MM.1S (cell line): ENCODE measurements around the gene RNF212.

ENCODE experiments used
- DNase-seq: peaks from one replicate; pipeline ENCODE4 v3.0.0-alpha.2; 2015
- H2AFZ ChIP-seq: fragments of 300-600 bp; sonication (generic); 2 replicates; pipeline ENCODE4 v1.6.0; 2016; ENCODE audit warnings: antibody characterized with exemption, low read length
- H3F3A ChIP-seq: fragments of 300-600 bp; sonication (generic); 2 replicates; pipeline ENCODE4 v1.6.1; 2016; ENCODE audit warnings: mild to moderate bottlenecking, antibody characterized with exemption, low read length, moderate library complexity, mixed read lengths; ENCODE audit not compliant: insufficient read depth
- H3K27ac ChIP-seq: fragments of 300-600 bp; sonication (generic); 2 replicates; pipeline ENCODE4 v1.5.1; 2016; ENCODE audit warnings: mild to moderate bottlenecking, low read length
- H3K27me3 ChIP-seq: fragments of 300-600 bp; sonication (generic); replicated peaks from 2 replicates; pipeline ENCODE4 v1.6.0; 2016; ENCODE audit warnings: low read length; ENCODE audit not compliant: insufficient read depth
- H3K36me3 ChIP-seq: fragments of 300-600 bp; sonication (generic); replicated peaks from 2 replicates; pipeline ENCODE4 v1.6.1; 2016; ENCODE audit warnings: mild to moderate bottlenecking, low read length, mixed read lengths; ENCODE audit not compliant: insufficient read depth
- H3K4me1 ChIP-seq: fragments of 300-600 bp; sonication (generic); 2 replicates; pipeline ENCODE4 v1.6.1; 2016; ENCODE audit warnings: low read length, mixed read lengths
- H3K4me2 ChIP-seq: fragments of 300-600 bp; sonication (generic); 2 replicates; pipeline ENCODE4 v1.6.0; 2016; ENCODE audit warnings: low read depth, low read length
- H3K4me3 ChIP-seq: fragments of 300-600 bp; sonication (generic); 2 replicates; pipeline ENCODE4 v1.5.1; 2016; ENCODE audit warnings: low read length, mixed read lengths
- H3K79me2 ChIP-seq: fragments of 300-600 bp; sonication (generic); 2 replicates; pipeline ENCODE4 v1.6.1; 2016; ENCODE audit warnings: mixed run types, low read length, mixed read lengths
- H3K9ac ChIP-seq: fragments of 300-600 bp; sonication (generic); 2 replicates; pipeline ENCODE4 v1.6.1; 2016; ENCODE audit warnings: low read length, mixed read lengths
- H3K9me2 ChIP-seq: fragments of 300-600 bp; sonication (generic); replicated peaks from 2 replicates; pipeline ENCODE4 v1.6.1; 2016; ENCODE audit warnings: mild to moderate bottlenecking, low read length, mixed read lengths; ENCODE audit not compliant: insufficient read depth
- H3K9me3 ChIP-seq: fragments of 300-600 bp; sonication (generic); replicated peaks from 2 replicates; pipeline ENCODE4 v1.6.1; 2016; ENCODE audit warnings: mild to moderate bottlenecking, low read length, mixed read lengths; ENCODE audit not compliant: insufficient read depth
- H4K20me1 ChIP-seq: fragments of 300-600 bp; sonication (generic); 2 replicates; pipeline ENCODE4 v1.6.1; 2016; ENCODE audit warnings: mild to moderate bottlenecking, low read length, moderate library complexity, mixed read lengths; ENCODE audit not compliant: insufficient read depth
- EZH2 ChIP-seq: fragments of 300-600 bp; sonication (generic); optimal IDR thresholded peaks from 2 replicates; pipeline ENCODE3; 2017; ENCODE audit warnings: low read depth, mild to moderate bottlenecking, antibody characterized with exemption, low read length, mixed read lengths
- EZH2phosphoT487 ChIP-seq: fragments of 300-600 bp; sonication (generic); IDR thresholded peaks from 2 replicates; pipeline ENCODE4 v1.6.1; 2018; ENCODE audit warnings: antibody characterized with exemption, low read length
- TF ChIP-seq, protein P1 (sequence below): fragments of 300-600 bp; sonication (generic); IDR thresholded peaks from 2 replicates; pipeline ENCODE4 v1.5.1; 2016; ENCODE audit warnings: antibody characterized with exemption, low read length, mixed read lengths

RNF212 gene

DNA sequence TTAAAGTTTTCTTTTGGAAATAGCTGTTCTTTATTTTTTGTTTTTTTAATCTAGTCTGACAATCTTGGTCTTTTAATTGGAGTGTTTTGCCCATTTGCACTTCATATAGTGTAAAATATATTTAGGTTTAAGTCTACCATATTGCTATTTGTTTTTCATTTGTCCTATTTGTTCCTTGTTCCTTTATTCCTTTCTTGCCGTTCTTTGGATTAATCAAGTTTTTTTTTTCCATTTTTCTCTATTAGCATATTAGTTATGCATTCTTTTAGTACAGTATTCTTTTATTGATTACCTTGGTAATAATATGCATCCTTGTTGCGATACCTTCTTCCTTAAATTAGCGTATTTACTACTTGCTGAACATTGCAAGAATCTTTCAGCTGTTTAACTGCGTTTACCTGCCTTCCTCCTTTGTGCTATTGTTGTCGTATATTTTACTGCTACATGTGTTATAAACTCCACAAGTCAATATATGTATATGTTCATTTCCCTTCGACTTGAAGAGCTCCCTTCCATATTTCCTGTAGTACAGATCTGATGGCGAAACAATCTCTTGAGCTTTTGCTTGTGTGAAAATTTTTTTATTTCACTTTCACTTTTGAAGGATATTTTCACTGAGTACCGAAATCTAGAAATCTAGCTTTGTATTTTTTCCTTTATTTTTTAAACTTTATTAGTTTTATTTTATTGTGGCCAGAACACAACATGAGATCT lies 23.9 kb upstream of the RNF212 start:
- H2AFZ ChIP-seq: peak overlapping the region; percentile 43; the same call in 1 of the 2 replicates
- no peaks in the 10 kb centered on the region for H3K9me2 ChIP-seq
- no peak overlapping the region for H3K27ac ChIP-seq
- H3K9ac ChIP-seq: no peak overlapping the region
- H3K4me2 ChIP-seq: peak overlapping the region; percentile 20
- H3K36me3 ChIP-seq: no peaks in the 10 kb centered on the region
- no peaks in the 10 kb centered on the region for H3K79me2 ChIP-seq
- DNase-seq: peak; percentile 40
- peak overlapping the region; percentile 45 for H3K4me3 ChIP-seq
- H3K4me1 ChIP-seq: 0 out of 2 replicates have a peak, but pooled peaks cover 5% of the 10 kb centered on the region
- H3K27me3 ChIP-seq: no peaks in the 10 kb centered on the region
- no peaks in the 10 kb centered on the region for H3F3A ChIP-seq
- no peaks in the 10 kb centered on the region for H4K20me1 ChIP-seq
- TF ChIP-seq EZH2 (no peak), EZH2phosphoT487 (no peak)
- TF ChIP-seq, protein P1, sequence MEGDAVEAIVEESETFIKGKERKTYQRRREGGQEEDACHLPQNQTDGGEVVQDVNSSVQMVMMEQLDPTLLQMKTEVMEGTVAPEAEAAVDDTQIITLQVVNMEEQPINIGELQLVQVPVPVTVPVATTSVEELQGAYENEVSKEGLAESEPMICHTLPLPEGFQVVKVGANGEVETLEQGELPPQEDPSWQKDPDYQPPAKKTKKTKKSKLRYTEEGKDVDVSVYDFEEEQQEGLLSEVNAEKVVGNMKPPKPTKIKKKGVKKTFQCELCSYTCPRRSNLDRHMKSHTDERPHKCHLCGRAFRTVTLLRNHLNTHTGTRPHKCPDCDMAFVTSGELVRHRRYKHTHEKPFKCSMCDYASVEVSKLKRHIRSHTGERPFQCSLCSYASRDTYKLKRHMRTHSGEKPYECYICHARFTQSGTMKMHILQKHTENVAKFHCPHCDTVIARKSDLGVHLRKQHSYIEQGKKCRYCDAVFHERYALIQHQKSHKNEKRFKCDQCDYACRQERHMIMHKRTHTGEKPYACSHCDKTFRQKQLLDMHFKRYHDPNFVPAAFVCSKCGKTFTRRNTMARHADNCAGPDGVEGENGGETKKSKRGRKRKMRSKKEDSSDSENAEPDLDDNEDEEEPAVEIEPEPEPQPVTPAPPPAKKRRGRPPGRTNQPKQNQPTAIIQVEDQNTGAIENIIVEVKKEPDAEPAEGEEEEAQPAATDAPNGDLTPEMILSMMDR: no peak
- H3K9me3 ChIP-seq: no peaks in the 10 kb centered on the region

DNA sequence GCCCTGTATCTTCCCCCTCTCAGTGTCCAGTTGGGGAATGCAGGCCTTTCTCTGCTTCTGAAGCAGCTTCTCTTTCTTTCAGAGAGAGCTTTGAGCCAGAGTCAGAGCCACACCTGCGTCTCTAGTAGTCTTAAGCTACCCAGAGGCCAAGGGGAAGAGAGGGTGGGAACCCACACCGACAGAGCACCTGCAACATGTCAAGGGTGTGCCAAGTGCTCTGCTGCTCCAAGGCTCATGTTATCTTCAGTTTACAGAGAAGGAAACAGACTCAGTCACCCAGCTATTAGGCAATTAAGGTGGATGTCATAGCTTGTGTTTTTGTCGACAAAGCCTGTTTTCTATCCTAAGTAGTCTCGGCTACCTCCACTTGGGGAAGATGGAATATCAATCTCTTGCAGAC lies 22.7 kb upstream of the RNF212 start:
- H3K4me2 ChIP-seq: no peak overlapping the region

DNA sequence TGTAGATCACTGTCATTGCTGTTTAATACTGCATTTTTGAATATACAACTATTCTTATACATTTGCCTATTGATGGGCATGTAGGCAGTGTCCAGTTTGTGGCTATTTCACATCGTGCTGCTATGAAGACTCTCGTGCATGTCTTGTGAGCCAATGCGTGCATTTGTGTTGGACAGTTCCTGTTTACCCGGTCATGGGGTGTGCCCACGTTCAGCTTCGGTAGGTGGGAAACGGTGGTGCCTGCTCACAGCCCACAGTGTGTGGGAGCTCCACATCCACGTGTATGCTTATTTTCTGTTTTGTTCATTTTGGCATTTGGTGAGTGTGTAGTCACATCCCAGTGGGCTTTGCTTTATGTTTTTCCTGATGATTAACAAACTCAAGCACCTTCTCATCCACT lies 19.7 kb upstream of the RNF212 start:
- H3F3A ChIP-seq: no peaks in the 10 kb centered on the region
- H3K79me2 ChIP-seq: no peaks in the 10 kb centered on the region
- no peak overlapping the region for H3K27ac ChIP-seq
- no peak overlapping the region for H3K9ac ChIP-seq
- H3K9me2 ChIP-seq: no peaks in the 10 kb centered on the region
- H2AFZ ChIP-seq: no peak overlapping the region
- H4K20me1 ChIP-seq: no peaks in the 10 kb centered on the region
- H3K9me3 ChIP-seq: no peaks in the 10 kb centered on the region
- no peak overlapping the region for H3K4me2 ChIP-seq
- 0 out of 2 replicates have a peak, but pooled peaks cover 5% of the 10 kb centered on the region for H3K4me1 ChIP-seq
- no peak overlapping the region for H3K4me3 ChIP-seq
- DNase-seq: no peak
- no peaks in the 10 kb centered on the region for H3K36me3 ChIP-seq
- no peaks in the 10 kb centered on the region; the same call in 1 of the 2 replicates for H3K27me3 ChIP-seq
- TF ChIP-seq, protein P1: no peak
- TF ChIP-seq EZH2phosphoT487 (no peak), EZH2 (no peak)

More for the DNA sequence above, 22.7 kb upstream of the RNF212 start:
- Histone ChIP-seq H3K9ac (no peak overlapping the region), H3K4me3 (no peak overlapping the region), H3K79me2 (no peaks in the 10 kb centered on the region), H3F3A (no peaks in the 10 kb centered on the region), H4K20me1 (no peaks in the 10 kb centered on the region), H3K4me1 (0 out of 2 replicates have a peak, but pooled peaks cover 5% of the 10 kb centered on the region), H2AFZ (no peak overlapping the region), H3K9me2 (no peaks in the 10 kb centered on the region), H3K27ac (no peak overlapping the region; the same call in 1 of the 2 replicates), H3K27me3 (no peaks in the 10 kb centered on the region), H3K36me3 (no peaks in the 10 kb centered on the region), H3K9me3 (no peaks in the 10 kb centered on the region)
- TF ChIP-seq, protein P1: no peak
- TF ChIP-seq EZH2 (no peak), EZH2phosphoT487 (no peak)
- DNase-seq: peak; percentile 51
